Cardiac fibroblast (primary cell): ENCODE measurements around the gene SMYD2.

Source experiments
- DNase-seq, 2 donors: peaks; one replicate each; pipeline versions ENCODE4 v3.0.0 to v3.0.0-alpha.2; 2010; ENCODE audit warnings: low read depth in 2 of 2
- H3K4me3 ChIP-seq, 2 donors: replicated peaks in 1 of 2; 1 replicate in 1 of 2; 2 replicates in 1 of 2; pipeline ENCODE4 v1.5.1; 2011; ENCODE audit warnings: low read depth in 2 of 2, low read length in 2 of 2, mild to moderate bottlenecking in 2 of 2, moderate library complexity in 1 of 2
- TF ChIP-seq, protein P1 (sequence below): IDR thresholded peaks from one replicate; pipeline ENCODE4 v1.5.1; 2011; ENCODE audit warnings: low read depth, mild to moderate bottlenecking, low read length, inconsistent platforms

The SMYD2 gene, protein sequence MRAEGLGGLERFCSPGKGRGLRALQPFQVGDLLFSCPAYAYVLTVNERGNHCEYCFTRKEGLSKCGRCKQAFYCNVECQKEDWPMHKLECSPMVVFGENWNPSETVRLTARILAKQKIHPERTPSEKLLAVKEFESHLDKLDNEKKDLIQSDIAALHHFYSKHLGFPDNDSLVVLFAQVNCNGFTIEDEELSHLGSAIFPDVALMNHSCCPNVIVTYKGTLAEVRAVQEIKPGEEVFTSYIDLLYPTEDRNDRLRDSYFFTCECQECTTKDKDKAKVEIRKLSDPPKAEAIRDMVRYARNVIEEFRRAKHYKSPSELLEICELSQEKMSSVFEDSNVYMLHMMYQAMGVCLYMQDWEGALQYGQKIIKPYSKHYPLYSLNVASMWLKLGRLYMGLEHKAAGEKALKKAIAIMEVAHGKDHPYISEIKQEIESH

DNA sequence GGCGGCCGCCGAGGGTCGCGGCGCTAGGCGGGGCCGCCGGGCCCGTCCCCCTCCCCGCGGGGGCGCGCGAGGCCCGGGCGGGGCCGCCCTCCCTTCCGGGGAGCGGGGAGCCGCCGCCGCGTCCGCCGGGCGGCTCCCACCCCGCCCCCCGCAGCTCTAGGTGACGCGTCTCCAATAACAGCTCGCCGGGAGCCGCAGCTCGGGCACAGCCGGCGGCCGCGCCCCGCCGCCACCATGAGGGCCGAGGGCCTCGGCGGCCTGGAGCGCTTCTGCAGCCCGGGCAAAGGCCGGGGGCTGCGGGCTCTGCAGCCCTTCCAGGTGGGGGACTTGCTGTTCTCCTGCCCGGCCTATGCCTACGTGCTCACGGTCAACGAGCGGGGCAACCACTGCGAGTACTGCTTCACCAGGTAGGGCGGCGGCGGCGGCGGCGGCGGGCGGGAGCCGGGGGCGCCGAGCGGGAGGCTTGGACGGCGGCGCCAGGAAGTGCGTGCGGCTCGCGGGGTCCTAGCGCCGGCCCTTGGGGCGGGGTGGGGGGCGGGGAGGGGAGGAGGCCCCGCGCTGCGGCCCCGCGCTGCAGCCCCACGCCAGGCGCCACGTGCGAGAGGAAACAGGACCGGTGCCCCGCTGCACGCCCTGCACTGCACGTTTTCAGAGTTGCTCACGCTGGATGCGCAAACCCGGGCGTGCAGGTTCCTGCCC is at the start of gene SMYD2:
TSS of gene SMYD2 (plus strand) at position 139 of the 699 bp plus-strand sequence. CDS start at position 235, 96 bp downstream.
- H3K4me3 ChIP-seq = peak within 1 kb of the TSS; percentile 71 to 89
- DNase-seq = peak; percentile 51 to 67
- TF ChIP-seq, protein P1, sequence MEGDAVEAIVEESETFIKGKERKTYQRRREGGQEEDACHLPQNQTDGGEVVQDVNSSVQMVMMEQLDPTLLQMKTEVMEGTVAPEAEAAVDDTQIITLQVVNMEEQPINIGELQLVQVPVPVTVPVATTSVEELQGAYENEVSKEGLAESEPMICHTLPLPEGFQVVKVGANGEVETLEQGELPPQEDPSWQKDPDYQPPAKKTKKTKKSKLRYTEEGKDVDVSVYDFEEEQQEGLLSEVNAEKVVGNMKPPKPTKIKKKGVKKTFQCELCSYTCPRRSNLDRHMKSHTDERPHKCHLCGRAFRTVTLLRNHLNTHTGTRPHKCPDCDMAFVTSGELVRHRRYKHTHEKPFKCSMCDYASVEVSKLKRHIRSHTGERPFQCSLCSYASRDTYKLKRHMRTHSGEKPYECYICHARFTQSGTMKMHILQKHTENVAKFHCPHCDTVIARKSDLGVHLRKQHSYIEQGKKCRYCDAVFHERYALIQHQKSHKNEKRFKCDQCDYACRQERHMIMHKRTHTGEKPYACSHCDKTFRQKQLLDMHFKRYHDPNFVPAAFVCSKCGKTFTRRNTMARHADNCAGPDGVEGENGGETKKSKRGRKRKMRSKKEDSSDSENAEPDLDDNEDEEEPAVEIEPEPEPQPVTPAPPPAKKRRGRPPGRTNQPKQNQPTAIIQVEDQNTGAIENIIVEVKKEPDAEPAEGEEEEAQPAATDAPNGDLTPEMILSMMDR = no peak

DNA sequence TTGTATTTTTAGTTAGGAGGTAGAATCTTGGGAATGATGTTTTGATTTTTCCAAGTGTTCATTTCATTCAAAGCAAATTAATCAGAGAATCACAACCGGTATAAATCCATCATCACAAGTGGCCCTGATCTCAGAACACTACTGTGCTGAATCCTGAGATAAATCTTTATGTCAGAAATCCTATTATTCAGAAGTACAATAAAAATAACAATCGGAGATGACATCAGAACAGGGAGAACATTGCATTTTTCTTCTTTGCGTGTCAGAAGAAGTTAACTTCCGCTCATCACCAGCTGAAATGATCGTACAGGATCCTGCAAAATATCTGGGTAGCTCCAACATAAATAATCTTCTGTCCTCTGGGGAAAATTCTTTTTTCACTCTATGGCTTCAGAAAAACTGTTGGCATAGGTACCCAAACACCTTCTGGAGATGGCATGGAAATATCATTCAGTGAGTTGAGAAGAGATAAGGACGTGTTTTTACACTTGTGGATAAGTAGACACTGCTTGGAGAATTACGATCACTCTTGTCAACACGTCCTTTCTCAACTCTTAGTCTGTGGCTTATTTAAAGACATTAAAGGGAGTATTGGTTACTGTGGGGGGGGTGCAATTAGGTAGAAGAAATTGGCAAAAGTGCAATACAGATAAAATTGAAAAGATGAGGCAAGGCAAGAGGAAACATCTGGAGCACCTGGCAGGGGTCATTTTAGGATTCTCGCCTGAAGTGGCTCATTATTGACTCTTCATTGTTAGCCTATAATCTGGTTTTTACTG is 46.9 kb upstream of the SMYD2 start:
- H3K4me3 ChIP-seq = no peak overlapping the region
- TF ChIP-seq, protein P1 = no peak
- peak in 1 of 2 donors; percentile 28 for DNase-seq

- no peak overlapping the region for H3K4me3 ChIP-seq
- TF ChIP-seq, protein P1 = no peak
- DNase-seq = peak; percentile 3 to 60
Measured at GRCh38 chr1:214234635-214235025, 46.3 kb upstream of the SMYD2 start.

DNA sequence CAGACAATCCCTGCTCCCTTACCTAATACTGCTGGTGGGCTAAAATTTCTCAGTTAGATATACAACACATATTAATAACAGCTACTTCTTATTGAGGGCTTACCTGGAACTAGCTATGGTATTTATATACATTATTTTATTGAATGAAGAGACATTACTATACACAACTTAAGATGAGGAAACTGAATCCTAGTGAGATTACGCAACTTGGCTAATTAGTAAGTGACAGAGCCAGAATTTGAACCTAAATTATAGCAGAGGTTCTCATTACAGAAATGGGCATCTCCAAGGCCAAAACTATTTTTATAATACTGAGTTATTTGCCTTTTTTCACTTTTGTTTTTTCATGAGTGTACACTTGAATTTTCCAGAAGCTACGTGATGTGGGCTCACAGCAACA is 44.5 kb upstream of the SMYD2 start:
- TF ChIP-seq, protein P1 = no peak
- no peak overlapping the region for H3K4me3 ChIP-seq
- DNase-seq = no peak

DNA sequence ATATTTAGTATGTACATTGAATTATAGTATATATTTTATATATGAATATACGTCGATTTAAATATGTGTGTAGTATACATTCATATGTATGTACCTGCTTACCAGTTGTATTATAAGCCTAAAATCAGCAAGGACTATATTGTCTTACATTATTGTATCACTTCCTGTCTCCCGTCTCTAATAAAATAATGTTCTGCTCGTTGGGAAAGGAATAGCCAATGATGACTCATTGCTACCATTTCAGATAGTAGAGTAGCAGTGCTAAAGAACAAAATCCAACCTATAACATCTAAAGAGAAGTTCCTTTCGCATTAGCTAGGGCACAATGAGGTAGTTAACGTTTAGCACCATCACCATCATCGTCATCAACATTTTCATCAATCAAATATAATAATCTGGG is 39.9 kb upstream of the SMYD2 start:
- TF ChIP-seq, protein P1 = no peak
- no peak overlapping the region for H3K4me3 ChIP-seq
- DNase-seq = peak in 1 of 2 donors; percentile 48

- TF ChIP-seq, protein P1 = no peak
- no peak overlapping the region for H3K4me3 ChIP-seq
- no peak for DNase-seq
Measured at GRCh38 chr1:214244252-214244651, 36.7 kb upstream of the SMYD2 start.
